Ascending aorta (tissue), 2 donors: Measurements from ENCODE around the gene TMEM44. TPM values are rescaled to one million over a fixed set of nuclear protein-coding genes. Genes with fewer than 3 reads are reported as not detected.

Experiments
- DNase-seq, 2 donors: peaks; one replicate each; pipeline ENCODE4 v3.0.0-alpha.2; 2019; ENCODE audit warnings: low spot score in 2 of 2
- H3K27ac ChIP-seq, 2 donors: fragments of 200-600 bp; sonication (generic); one replicate each; pipeline ENCODE4 v1.5.1; 2016 to 2017; ENCODE audit warnings: mild to moderate bottlenecking in 1 of 2
- H3K27me3 ChIP-seq: fragments of 200-600 bp; sonication (generic); one replicate; pipeline ENCODE4 v1.5.1; 2017
- H3K36me3 ChIP-seq, 2 donors: fragments of 200-600 bp; sonication (generic); one replicate each; pipeline ENCODE4 v1.5.1; 2016
- H3K4me1 ChIP-seq, 2 donors: fragments of 200-600 bp; sonication (generic); one replicate each; pipeline ENCODE4 v1.5.1; 2016 to 2017; ENCODE audit warnings: mild to moderate bottlenecking in 1 of 2
- H3K4me3 ChIP-seq, 2 donors: fragments of 200-600 bp; sonication (generic); one replicate each; pipeline ENCODE4 v1.5.1; 2016 to 2017; ENCODE audit warnings: mild to moderate bottlenecking in 1 of 2
- H3K9me3 ChIP-seq, 2 donors: fragments of 200-600 bp; sonication (generic); one replicate each; pipeline ENCODE4 v1.5.1; 2016
- CTCF ChIP-seq, 3 experiments: fragments of 200-600 bp in 2 of 3; fragments of 450-650 bp in 1 of 3; sonication (generic) in 2 of 3; IDR thresholded peaks; one replicate each; pipeline ENCODE4 v1.5.1; 2016 to 2019; ENCODE audit warnings: antibody characterized with exemption in 3 of 3, mild to moderate bottlenecking in 1 of 3, moderate library complexity in 1 of 3
- intact Hi-C: fragments of 100-400 bp; cut with DNase I; formaldehyde crosslinking; loops from one replicate; pipeline ENCODE4 v1.15.1; 2023
- total RNA-seq: library from RNA; depleted of rRNA; stranded (reverse); fragments of >200 nt; gene quantifications from one replicate; pipeline ENCODE4 v1.1.0, GENCODE V29; 2016

The TMEM44 gene
- total RNA-seq, 1 donor from 2014 or later = 2.6 TPM

- no peak for TF ChIP-seq CTCF (IDR thresholded peaks at IDR 0.05)
- Histone ChIP-seq H3K4me1 (peaks cover 0 to 7% of the 10 kb centered on the region in 2 donors), H3K4me3 (no peak overlapping the region), H3K27ac (no peak overlapping the region), H3K27me3 (no peaks in the 10 kb centered on the region), H3K9me3 (no peaks in the 10 kb centered on the region), H3K36me3 (no peaks in the 10 kb centered on the region)
- intact Hi-C loops = no loop called here
- DNase-seq = no peak
These were observed 42.5 kb upstream of the TMEM44 start for GRCh38 chr3:194675680-194676079.

DNA sequence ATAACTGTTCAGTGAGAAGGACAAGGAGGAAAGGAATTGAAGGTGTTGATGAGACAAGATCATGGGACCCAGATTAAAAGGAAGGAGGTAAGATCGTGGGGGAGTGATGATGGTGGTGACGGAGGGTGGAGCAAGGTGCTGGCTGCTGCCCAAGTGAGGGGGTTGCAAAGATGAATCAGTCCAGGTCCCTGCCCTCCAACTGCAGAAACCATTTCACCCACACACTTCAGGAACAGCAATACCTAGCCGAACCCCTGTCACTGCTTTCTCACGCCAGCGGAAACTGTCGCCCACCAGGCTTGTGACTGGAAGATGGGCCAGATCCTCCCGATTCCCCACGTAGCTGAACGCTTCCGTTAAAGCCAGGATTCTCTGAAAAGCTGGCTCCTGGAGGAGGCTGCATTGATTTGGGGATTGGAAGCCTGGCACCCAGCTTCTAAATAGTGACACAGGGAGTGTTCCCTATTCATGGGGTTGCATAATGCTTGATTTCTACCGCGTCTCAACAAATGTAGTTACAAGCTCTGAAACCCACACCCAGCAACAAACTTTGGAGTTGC is 41.9 kb upstream of the TMEM44 start:
- intact Hi-C loops = no loop called here
- Histone ChIP-seq H3K27ac (no peak overlapping the region), H3K4me1 (peaks cover 0 to 10% of the 10 kb centered on the region in 2 donors), H3K9me3 (no peaks in the 10 kb centered on the region), H3K4me3 (no peak overlapping the region), H3K27me3 (no peaks in the 10 kb centered on the region), H3K36me3 (no peaks in the 10 kb centered on the region)
- TF ChIP-seq CTCF (IDR thresholded peaks at IDR 0.05) = no peak
- no peak for DNase-seq

DNA sequence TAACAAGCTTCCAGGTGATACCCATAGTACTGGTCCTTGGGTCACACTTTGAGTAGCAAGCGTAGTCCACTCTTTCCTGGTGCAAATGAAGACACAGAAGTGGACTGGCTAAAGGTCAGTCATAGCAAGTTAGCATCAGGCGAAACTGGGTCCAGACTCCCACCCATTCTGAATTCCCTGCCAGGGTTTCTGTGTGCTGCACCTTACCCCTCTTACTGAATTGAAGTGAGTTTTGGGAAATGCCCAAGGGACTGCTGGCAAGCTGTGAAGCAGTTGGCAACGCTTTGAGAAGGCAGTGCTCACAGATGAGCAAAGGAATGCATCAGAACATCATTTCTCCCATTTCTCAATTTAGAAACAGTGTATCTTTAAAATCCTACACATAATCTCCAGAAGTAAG is 40.5 kb upstream of the TMEM44 start:
- Histone ChIP-seq H3K9me3 (no peaks in the 10 kb centered on the region), H3K4me3 (no peak overlapping the region), H3K27ac (no peak overlapping the region), H3K36me3 (peaks cover 0 to 10% of the 10 kb centered on the region in 2 donors), H3K4me1 (peaks cover 0 to 10% of the 10 kb centered on the region in 2 donors), H3K27me3 (no peaks in the 10 kb centered on the region)
- no peak for TF ChIP-seq CTCF (IDR thresholded peaks at IDR 0.05)
- intact Hi-C loops = loop anchor here (2.0 to 5.0 kb wide), 4 partner anchors 13 to 869 kb away; partner anchors contain the start of genes ACAP2, PPP1R2 and XXYLT1
- no peak for DNase-seq

DNA sequence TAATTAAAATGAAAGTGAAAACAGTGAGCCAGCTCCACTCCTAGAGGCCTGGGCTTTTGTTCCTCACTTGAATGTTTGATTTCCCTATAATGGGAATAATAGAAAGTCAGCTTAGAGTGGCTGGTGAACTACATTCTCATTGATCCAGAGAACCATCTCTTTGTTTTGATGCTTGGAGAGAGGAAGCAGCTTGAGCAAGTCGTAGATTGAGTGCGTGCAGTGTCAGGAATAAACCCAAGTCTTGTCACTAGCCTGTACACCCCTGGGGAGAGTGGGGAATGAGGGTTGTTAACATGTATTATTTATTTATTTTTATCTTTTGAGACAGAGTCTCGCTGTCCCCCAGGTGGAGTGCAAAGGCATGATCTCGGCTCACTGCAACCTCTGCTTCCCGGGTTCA is 39.7 kb upstream of the TMEM44 start:
- H3K36me3 ChIP-seq = peaks cover 0 to 18% of the 10 kb centered on the region in 2 donors
- intact Hi-C loops = loop anchor here (2.0 to 5.0 kb wide), 4 partner anchors 14 to 869 kb away; partner anchors contain the start of genes ACAP2, PPP1R2 and XXYLT1
- no peaks in the 10 kb centered on the region for H3K27me3 ChIP-seq
- no peaks in the 10 kb centered on the region for H3K9me3 ChIP-seq
- peaks cover 0 to 10% of the 10 kb centered on the region in 2 donors for H3K4me1 ChIP-seq
- TF ChIP-seq CTCF (IDR thresholded peaks at IDR 0.05) = no peak
- no peak for DNase-seq
- peak overlapping the region; percentile 83 to 89 for H3K27ac ChIP-seq
- peak overlapping the region; percentile 80 to 96 for H3K4me3 ChIP-seq

DNA sequence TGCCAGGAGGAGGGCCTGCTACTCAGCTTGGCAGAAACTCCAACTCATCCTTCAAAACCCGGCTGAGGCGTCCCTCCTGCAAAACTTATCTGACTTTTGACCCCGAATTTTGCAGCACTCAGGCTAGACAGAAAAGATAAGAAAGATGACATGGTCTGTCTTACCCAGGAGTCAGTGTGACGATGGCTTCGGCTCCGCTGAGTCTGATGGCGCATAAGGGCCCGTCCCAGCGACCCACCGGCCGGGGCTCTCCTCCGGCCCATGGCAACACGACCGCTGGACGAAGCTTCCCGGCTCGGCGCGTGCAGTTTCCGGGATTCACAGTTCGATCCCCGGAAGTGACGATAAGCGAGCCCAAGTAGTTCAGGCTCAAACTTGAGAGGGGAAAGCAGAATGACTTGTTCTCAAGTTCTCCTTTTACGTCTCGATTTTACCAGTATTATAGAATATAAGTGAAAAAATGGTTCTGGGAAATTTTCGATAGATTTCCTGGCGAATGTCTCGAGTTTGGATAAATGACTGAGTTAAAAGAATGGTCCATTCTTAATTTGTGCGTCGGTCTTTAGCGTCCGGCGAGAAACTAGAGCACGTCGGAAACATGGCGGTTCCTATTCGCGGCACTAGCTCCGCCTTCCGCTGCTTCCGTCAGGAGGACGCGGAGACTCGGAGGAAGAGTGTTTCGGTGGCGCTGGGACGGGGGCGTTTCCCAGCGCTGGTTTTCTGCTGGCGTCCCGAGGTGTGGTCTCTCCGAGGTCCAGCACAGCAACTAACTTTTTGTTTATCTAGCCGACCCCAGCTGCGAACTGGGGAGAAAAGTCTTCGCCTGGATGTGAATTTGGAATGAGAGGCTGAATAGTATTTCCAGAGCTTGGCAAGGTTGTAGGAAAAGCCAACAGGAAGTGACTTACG is 38.9 kb upstream of the TMEM44 start, which contains the start of gene LSG1:
LSG1 (minus strand) TSS at position 292 of the 909 bp plus-strand sequence; CDS start at position 263, 29 bp downstream.
- Histone ChIP-seq H3K27me3 (no peaks in the 10 kb centered on the region), H3K27ac (peak within 1 kb of the TSS; percentile 83 to 89), H3K4me3 (peak within 1 kb of the TSS; percentile 80 to 96), H3K4me1 (peaks cover 0 to 10% of the 10 kb centered on the region in 2 donors), H3K9me3 (no peaks in the 10 kb centered on the region), H3K36me3 (peaks cover 0 to 18% of the 10 kb centered on the region in 2 donors)
- no peak for TF ChIP-seq CTCF (IDR thresholded peaks at IDR 0.05)
- DNase-seq = peak; percentile 44 to 95
- intact Hi-C loops = loop anchor here (2.0 to 5.0 kb wide), 4 partner anchors 15 to 870 kb away; partner anchors contain the start of genes ACAP2, PPP1R2 and XXYLT1
